IMR-90 (cell line): ENCODE results near the gene ACP4. TPM values are rescaled to one million over a fixed set of nuclear protein-coding genes. Genes with fewer than 3 reads are reported as not detected.

Experiments used
- ATAC-seq: fragments of 200-7000 bp; cut with Tn5 transposase; 2 replicates; pipeline ENCODE4 v1.9.1; 2020; ENCODE audit warnings: low read depth, mild to moderate bottlenecking, moderate library complexity
- BruUV-seq: library from RNA; stranded (reverse); fragments of 400-500 nt; replicated peaks from 2 replicates; lab custom pipeline; 2021; lab: Mats Ljungman, UMichigan
- CTCF ChIA-PET: fragments of 300-600 bp; formaldehyde crosslinking; extraction: SDS; loops from one replicate; lab custom pipeline; 2021; ENCODE audit warnings: antibody characterized with exemption; lab: Yijun Ruan, JAX
- POLR2A ChIA-PET: fragments of 300-600 bp; sonication (Branson Sonifier 250); formaldehyde crosslinking; loops from one replicate; lab custom pipeline; 2022; ENCODE audit warnings: antibody characterized with exemption; ENCODE audit not compliant: unreplicated experiment; lab: Charles Lee
- DNase-seq: peaks from one replicate; pipeline ENCODE4 v3.0.0; 2013
- H2AFZ ChIP-seq: replicated peaks from 2 replicates; pipeline ENCODE3; 2013; ENCODE audit warnings: low read length, mild to moderate bottlenecking; ENCODE audit not compliant: poor library complexity
- H2AK5ac ChIP-seq: 2 replicates; pipeline ENCODE4 v1.6.1; 2013; ENCODE audit warnings: low read depth, low read length, inconsistent platforms
- H2AK9ac ChIP-seq: replicated peaks from 2 replicates; pipeline ENCODE3; 2013; ENCODE audit warnings: mild to moderate bottlenecking, low read depth, low read length, moderate library complexity; ENCODE audit not compliant: poor library complexity
- H2BK120ac ChIP-seq: 2 replicates; pipeline ENCODE4 v1.6.1; 2013; ENCODE audit warnings: low read depth, low read length, inconsistent platforms
- H2BK15ac ChIP-seq: 3 replicates; pipeline ENCODE4 v1.6.1; 2013; ENCODE audit warnings: low read depth, low read length, inconsistent platforms
- H2BK20ac ChIP-seq: 2 replicates; pipeline ENCODE4 v1.6.1; 2013; ENCODE audit warnings: low read depth, mild to moderate bottlenecking, inconsistent platforms, low read length, moderate library complexity
- H2BK5ac ChIP-seq: 2 replicates; pipeline ENCODE4 v1.6.1; 2013; ENCODE audit warnings: mild to moderate bottlenecking, low read depth, low read length, inconsistent platforms; ENCODE audit not compliant: poor library complexity, severe bottlenecking
- H3K14ac ChIP-seq: replicated peaks from 2 replicates; pipeline ENCODE4 v1.6.1; 2013; ENCODE audit warnings: low read depth, low read length, inconsistent platforms
- H3K18ac ChIP-seq: 2 replicates; pipeline ENCODE4 v1.6.1; 2013; ENCODE audit warnings: low read depth, low read length, control low read depth
- H3K23ac ChIP-seq: 2 replicates; pipeline ENCODE4 v1.6.1; 2013; ENCODE audit warnings: low read depth, low read length, inconsistent platforms
- H3K27ac ChIP-seq: 2 replicates; pipeline ENCODE4 v1.5.1; 2013; ENCODE audit warnings: mild to moderate bottlenecking, control low read depth, low read length; ENCODE audit not compliant: insufficient read depth
- H3K27me3 ChIP-seq: 2 replicates; pipeline ENCODE4 v1.6.1; 2013; ENCODE audit warnings: low read length; ENCODE audit not compliant: control insufficient read depth, insufficient read depth
- H3K36me3 ChIP-seq: 2 replicates; pipeline ENCODE4 v1.6.1; 2013; ENCODE audit warnings: low read length, mixed read lengths; ENCODE audit not compliant: control insufficient read depth, insufficient read depth
- H3K4ac ChIP-seq: 2 replicates; pipeline ENCODE4 v1.6.1; 2013; ENCODE audit warnings: low read depth, low read length, inconsistent platforms
- H3K4me1 ChIP-seq: 2 replicates; pipeline ENCODE4 v1.6.1; 2013; ENCODE audit warnings: low read length, mixed read lengths; ENCODE audit not compliant: control insufficient read depth, insufficient read depth
- H3K4me2 ChIP-seq: 2 replicates; pipeline ENCODE4 v1.6.1; 2013; ENCODE audit warnings: low read depth, mild to moderate bottlenecking, control low read depth, low read length, moderate library complexity
- H3K4me3 ChIP-seq: 2 replicates; pipeline ENCODE4 v1.5.1; 2013; ENCODE audit warnings: low read depth, mild to moderate bottlenecking, control low read depth, low read length, moderate library complexity; ENCODE audit not compliant: insufficient read depth
- H3K56ac ChIP-seq: 2 replicates; pipeline ENCODE4 v1.6.1; 2013; ENCODE audit warnings: low read length, inconsistent platforms; ENCODE audit not compliant: insufficient read depth; ENCODE audit errors: extremely low read depth
- H3K79me1 ChIP-seq, 2 experiments: 2 replicates each; pipeline ENCODE4 v1.6.1; 2013; ENCODE audit warnings: low read length in 2 of 2, inconsistent platforms in 1 of 2, low read depth in 1 of 2
- H3K9ac ChIP-seq: 2 replicates; pipeline ENCODE4 v1.6.1; 2013; ENCODE audit warnings: low read depth, low read length, control low read depth
- H3K9me1 ChIP-seq: 2 replicates; pipeline ENCODE4 v1.6.1; 2013; ENCODE audit warnings: low read length, inconsistent platforms; ENCODE audit not compliant: insufficient read depth
- H3K9me3 ChIP-seq: 2 replicates; pipeline ENCODE4 v1.6.1; 2013; ENCODE audit warnings: low read length; ENCODE audit not compliant: control insufficient read depth, insufficient read depth
- H4K20me1 ChIP-seq: 2 replicates; pipeline ENCODE4 v1.6.1; 2013; ENCODE audit warnings: low read length, inconsistent platforms; ENCODE audit not compliant: insufficient read depth
- H4K5ac ChIP-seq: 2 replicates; pipeline ENCODE4 v1.6.1; 2013; ENCODE audit warnings: mild to moderate bottlenecking, low read depth, low read length, control low read depth
- H4K8ac ChIP-seq, 2 experiments: 2 replicates each; pipeline ENCODE4 v1.6.1; 2013; ENCODE audit warnings: low read depth in 2 of 2, low read length in 2 of 2, control low read depth in 1 of 2, inconsistent platforms in 1 of 2
- H4K91ac ChIP-seq: 2 replicates; pipeline ENCODE4 v1.6.1; 2013; ENCODE audit warnings: low read depth, low read length, inconsistent platforms; ENCODE audit not compliant: insufficient read depth
- BHLHE40 ChIP-seq: fragments of 150-350 bp; IDR thresholded peaks from 2 replicates; pipeline ENCODE4 v1.6.1; 2016; ENCODE audit warnings: mild to moderate bottlenecking, low read depth, low read length
- MAFK ChIP-seq: IDR thresholded peaks from 2 replicates; pipeline ENCODE4 v1.6.1; 2012; ENCODE audit warnings: low read depth, low read length, improper control_type of control experiment
- RCOR1 ChIP-seq: IDR thresholded peaks from 2 replicates; pipeline ENCODE4 v1.6.1; 2012; ENCODE audit warnings: mild to moderate bottlenecking, low read length, improper control_type of control experiment; ENCODE audit not compliant: insufficient replicate concordance
- RFX5 ChIP-seq: IDR thresholded peaks from 2 replicates; pipeline ENCODE4 v1.8.0; 2012; ENCODE audit warnings: low read depth, mild to moderate bottlenecking, low read length, moderate library complexity
- WGBS, 2 experiments: methylation state at CpG; one replicate each; pipeline versions ENCODE4 v1.1.5 to v1.1.7; 2013; ENCODE audit warnings: missing lambda C conversion rate in 2 of 2; ENCODE audit not compliant: insufficient read length in 1 of 2; ENCODE audit errors: extremely low coverage in 2 of 2; 5-methylcytosine and 5-hydroxymethylcytosine counted together
- dilution Hi-C: fragments of 300-500 bp; cut with HindIII; formaldehyde crosslinking; loops from one replicate; pipeline ENCODE4 v1.14.3; 2018; ENCODE audit warnings: low sequenced_read_pairs; ENCODE audit not compliant: unreplicated experiment
- in situ Hi-C: fragments of 300-500 bp; cut with MboI; formaldehyde crosslinking; loops from 3 replicates; pipeline ENCODE4 v1.14.3; 2019; ENCODE audit warnings: low sequenced_read_pairs, inconsistent platforms, mixed read lengths
- intact Hi-C: fragments of 100-400 bp; cut with micrococcal nuclease; formaldehyde crosslinking; loops from 2 replicates; pipeline ENCODE4 v1.10.0; 2022
- polyA plus RNA-seq, 3 experiments: library from polyadenylated mRNA; depleted of rRNA; stranded (reverse); fragments of >200 nt; gene quantifications; 2 replicates each; pipeline ENCODE4 v1.2.3, GENCODE V29; 2012; ENCODE audit warnings: low replicate concordance in 1 of 3
- total RNA-seq: library from RNA; depleted of rRNA; stranded (reverse); fragments of >200 nt; gene quantifications from 2 replicates; pipeline ENCODE4 v1.2.3, GENCODE V29; 2012
- TF ChIP-seq, protein P1 (sequence below): conservative IDR thresholded peaks from 2 replicates; pipeline ENCODE4 v1.5.1; 2012; ENCODE audit warnings: mild to moderate bottlenecking, low read depth, low read length, improper control_type of control experiment

Gene ACP4
- total and polyA plus RNA-seq, 2 of the 4 experiments (the other 2 are of a cell fraction): not detected

DNA sequence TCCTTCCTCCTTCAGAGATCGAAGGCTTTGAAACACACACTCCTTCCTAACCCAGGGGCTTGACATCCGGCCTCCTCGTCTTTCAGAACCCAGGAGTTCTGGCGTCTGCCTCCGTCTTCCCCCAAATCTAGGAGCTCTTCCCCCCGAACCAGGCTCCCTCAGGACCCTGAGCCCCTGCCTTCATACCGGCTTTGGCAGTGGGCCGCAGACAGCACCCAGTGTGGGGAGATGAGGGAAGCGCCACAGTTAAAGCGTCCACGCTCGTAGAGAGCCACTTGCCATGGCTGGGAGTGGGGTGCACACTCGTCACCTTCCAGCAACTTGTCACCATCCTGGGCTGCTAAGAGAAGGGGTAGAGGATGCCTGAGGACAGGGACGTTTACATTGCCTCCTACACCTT lies 37.3 kb downstream of the ACP4 start:
- no peak for ATAC-seq
- Histone ChIP-seq H4K5ac (no peak overlapping the region), H3K36me3 (no peaks in the 10 kb centered on the region), H3K9ac (no peak overlapping the region), H3K4me1 (no peaks in the 10 kb centered on the region), H3K18ac (no peak overlapping the region), H2AFZ (no peak overlapping the region), H3K27me3 (peaks cover 5% of the 10 kb centered on the region), H2BK5ac (no peak overlapping the region), H4K8ac (no peak overlapping the region), H2BK20ac (no peak overlapping the region), H2BK120ac (no peak overlapping the region), H2BK15ac (no peak overlapping the region), H3K23ac (no peak overlapping the region), H3K9me3 (no peaks in the 10 kb centered on the region), H2AK5ac (no peak overlapping the region), H4K20me1 (no peaks in the 10 kb centered on the region), H4K91ac (no peak overlapping the region), H3K9me1 (no peaks in the 10 kb centered on the region), H3K79me1 (no peaks in the 10 kb centered on the region), H3K56ac (no peak overlapping the region), H3K4ac (no peak overlapping the region), H2AK9ac (no peak overlapping the region), H3K4me2 (no peak overlapping the region), H3K4me3 (no peak overlapping the region), H3K27ac (no peak overlapping the region), H3K14ac (no peak overlapping the region)
- no CpG with 5 or more reads among the region's 14 CpGs for WGBS, 2 experiments
- TF ChIP-seq, protein P1, sequence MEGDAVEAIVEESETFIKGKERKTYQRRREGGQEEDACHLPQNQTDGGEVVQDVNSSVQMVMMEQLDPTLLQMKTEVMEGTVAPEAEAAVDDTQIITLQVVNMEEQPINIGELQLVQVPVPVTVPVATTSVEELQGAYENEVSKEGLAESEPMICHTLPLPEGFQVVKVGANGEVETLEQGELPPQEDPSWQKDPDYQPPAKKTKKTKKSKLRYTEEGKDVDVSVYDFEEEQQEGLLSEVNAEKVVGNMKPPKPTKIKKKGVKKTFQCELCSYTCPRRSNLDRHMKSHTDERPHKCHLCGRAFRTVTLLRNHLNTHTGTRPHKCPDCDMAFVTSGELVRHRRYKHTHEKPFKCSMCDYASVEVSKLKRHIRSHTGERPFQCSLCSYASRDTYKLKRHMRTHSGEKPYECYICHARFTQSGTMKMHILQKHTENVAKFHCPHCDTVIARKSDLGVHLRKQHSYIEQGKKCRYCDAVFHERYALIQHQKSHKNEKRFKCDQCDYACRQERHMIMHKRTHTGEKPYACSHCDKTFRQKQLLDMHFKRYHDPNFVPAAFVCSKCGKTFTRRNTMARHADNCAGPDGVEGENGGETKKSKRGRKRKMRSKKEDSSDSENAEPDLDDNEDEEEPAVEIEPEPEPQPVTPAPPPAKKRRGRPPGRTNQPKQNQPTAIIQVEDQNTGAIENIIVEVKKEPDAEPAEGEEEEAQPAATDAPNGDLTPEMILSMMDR: no peak
- TF ChIP-seq RFX5 (no peak), BHLHE40 (no peak), MAFK (no peak), RCOR1 (no peak)
- no TSS peak for BruUV-seq
- CTCF ChIA-PET: no interaction called here
- intact Hi-C loops (no loop called here), dilution Hi-C loops (no loop called here), in situ Hi-C loops (no loop called here)
- POLR2A ChIA-PET: no interaction called here
- no peak for DNase-seq
